Measurements from ENCODE around the gene EIF4H. TPM values are rescaled to one million over a fixed set of nuclear protein-coding genes. Genes with fewer than 3 reads are reported as not detected.
A peak's percentile ranks its signal among the peaks of the same experiment; 100 is the strongest.

The EIF4H gene
- total RNA-seq, 2 experiments from 2014 or later = 287 to 302 TPM

- ATAC-seq = no peak
- H3K9me3 Mint-ChIP-seq (ENCODE audit: insufficient read depth) = no peaks in the 10 kb centered on the region
- CTCF ChIA-PET = interaction anchor here (1.1 to 1.4 kb wide), 2 partner anchors 20 to 24 kb away, joined by 3 read pairs; partner anchors contain the start of gene LAT2
- peak overlapping the region; percentile 77 for H3K27ac Mint-ChIP-seq
- peaks cover 39% of the 10 kb centered on the region for H3K4me1 Mint-ChIP-seq (ENCODE audit: low read depth)
- no peak overlapping the region for H3K4me3 Mint-ChIP-seq
- POLR2A ChIA-PET = no interaction called here
- H3K27me3 Mint-ChIP-seq (ENCODE audit: low read depth) = no peaks in the 10 kb centered on the region
- peaks cover 52% of the 10 kb centered on the region for H3K36me3 Mint-ChIP-seq (ENCODE audit: low read depth)
- DNase-seq = no peak
Measured at GRCh38 chr7:74230446-74231231, 56.5 kb downstream of the EIF4H start.

- H3K4me1 Mint-ChIP-seq (ENCODE audit: low read depth) = peaks cover 43% of the 10 kb centered on the region
- peak; percentile 43 for ATAC-seq
- H3K27ac Mint-ChIP-seq = peak overlapping the region; percentile 77
- H3K4me3 Mint-ChIP-seq = no peak overlapping the region
- ChIA-PET CTCF (interaction anchor here (1.1 to 1.4 kb wide), 2 partner anchors 21 to 25 kb away, joined by 3 read pairs; partner anchors contain the start of gene LAT2), POLR2A (no interaction called here)
- H3K27me3 Mint-ChIP-seq (ENCODE audit: low read depth) = no peaks in the 10 kb centered on the region
- peak; percentile 38 for DNase-seq
- no peaks in the 10 kb centered on the region for H3K9me3 Mint-ChIP-seq (ENCODE audit: insufficient read depth)
- peaks cover 53% of the 10 kb centered on the region for H3K36me3 Mint-ChIP-seq (ENCODE audit: low read depth)
Measured at GRCh38 chr7:74231232-74231590, 57.1 kb downstream of the EIF4H start.

- Mint-ChIP-seq H3K27me3 (ENCODE audit: low read depth) (no peaks in the 10 kb centered on the region), H3K4me3 (no peak overlapping the region), H3K36me3 (ENCODE audit: low read depth) (peaks cover 67% of the 10 kb centered on the region), H3K27ac (no peak overlapping the region), H3K4me1 (ENCODE audit: low read depth) (peaks cover 53% of the 10 kb centered on the region), H3K9me3 (ENCODE audit: insufficient read depth) (no peaks in the 10 kb centered on the region)
- DNase-seq (no peak), ATAC-seq (no peak)
- CTCF ChIA-PET = no interaction called here
- POLR2A ChIA-PET = no interaction called here
Measured at GRCh38 chr7:74233655-74234285, 59.6 kb downstream of the EIF4H start.

- Mint-ChIP-seq H3K9me3 (ENCODE audit: insufficient read depth) (no peaks in the 10 kb centered on the region), H3K4me3 (no peak overlapping the region), H3K27ac (no peak overlapping the region), H3K36me3 (ENCODE audit: low read depth) (peaks cover 67% of the 10 kb centered on the region), H3K4me1 (ENCODE audit: low read depth) (peaks cover 47% of the 10 kb centered on the region), H3K27me3 (ENCODE audit: low read depth) (no peaks in the 10 kb centered on the region)
- CTCF ChIA-PET = interaction anchor here (1.6 kb wide), 1 partner anchor 29 kb away, joined by 9 read pairs; no protein-coding TSS in a partner anchor
- POLR2A ChIA-PET = no interaction called here
- DNase-seq (no peak), ATAC-seq (no peak)
Measured at GRCh38 chr7:74235518-74236268, 61.5 kb downstream of the EIF4H start.

- ATAC-seq = peak; percentile 77
Measured at GRCh38 chr7:74236284-74236683, 62.1 kb downstream of the EIF4H start.

GRCh38 chr7:74240482-74240881, 66.3 kb downstream of the EIF4H start:
- Mint-ChIP-seq H3K4me1 (ENCODE audit: low read depth) (peaks cover 32% of the 10 kb centered on the region), H3K9me3 (ENCODE audit: insufficient read depth) (no peaks in the 10 kb centered on the region), H3K36me3 (ENCODE audit: low read depth) (peaks cover 64% of the 10 kb centered on the region), H3K4me3 (no peak overlapping the region), H3K27ac (no peak overlapping the region), H3K27me3 (ENCODE audit: low read depth) (no peaks in the 10 kb centered on the region)
- CTCF ChIA-PET = no interaction called here
- POLR2A ChIA-PET = no interaction called here
- DNase-seq (no peak), ATAC-seq (no peak)

More at GRCh38 chr7:74236284-74236683, 62.1 kb downstream of the EIF4H start:
- H3K4me1 Mint-ChIP-seq (ENCODE audit: low read depth) = peaks cover 42% of the 10 kb centered on the region
- no peaks in the 10 kb centered on the region for H3K9me3 Mint-ChIP-seq (ENCODE audit: insufficient read depth)
- H3K27ac Mint-ChIP-seq = peak overlapping the region; percentile 43
- ChIA-PET POLR2A (no interaction called here), CTCF (interaction anchor here (1.6 kb wide), 1 partner anchor 30 kb away, joined by 9 read pairs; no protein-coding TSS in a partner anchor)
- H3K36me3 Mint-ChIP-seq (ENCODE audit: low read depth) = peaks cover 64% of the 10 kb centered on the region
- DNase-seq = peak; percentile 69
- no peaks in the 10 kb centered on the region for H3K27me3 Mint-ChIP-seq (ENCODE audit: low read depth)
- H3K4me3 Mint-ChIP-seq = no peak overlapping the region

GRCh38 chr7:74242122-74242443, 67.9 kb downstream of the EIF4H start:
- CTCF ChIA-PET = interaction anchor here (1.1 to 1.7 kb wide), 2 partner anchors 35 to 49 kb away, joined by 3 to 8 read pairs; no protein-coding TSS in a partner anchor
- no peak for ATAC-seq
- Mint-ChIP-seq H3K4me1 (ENCODE audit: low read depth) (peaks cover 24% of the 10 kb centered on the region), H3K36me3 (ENCODE audit: low read depth) (peaks cover 60% of the 10 kb centered on the region), H3K27me3 (ENCODE audit: low read depth) (no peaks in the 10 kb centered on the region), H3K27ac (no peak overlapping the region), H3K4me3 (no peak overlapping the region), H3K9me3 (ENCODE audit: insufficient read depth) (no peaks in the 10 kb centered on the region)
- POLR2A ChIA-PET = no interaction called here
- no peak for DNase-seq

GRCh38 chr7:74246497-74246896, 72.3 kb downstream of the EIF4H start:
- Mint-ChIP-seq H3K27me3 (ENCODE audit: low read depth) (no peaks in the 10 kb centered on the region), H3K27ac (no peak overlapping the region), H3K9me3 (ENCODE audit: insufficient read depth) (no peaks in the 10 kb centered on the region), H3K4me1 (ENCODE audit: low read depth) (peaks cover 37% of the 10 kb centered on the region), H3K36me3 (ENCODE audit: low read depth) (peaks cover 57% of the 10 kb centered on the region), H3K4me3 (no peak overlapping the region)
- no peak for ATAC-seq
- POLR2A ChIA-PET = no interaction called here
- DNase-seq = no peak
- CTCF ChIA-PET = no interaction called here

Small RNA genes lying within 50 kb of the gene (microRNA-seq; reads per million reads assigned to microRNA genes)
- 1,330 reads per million, percentile 83 among the genes with 10 or more reads in this experiment for gene MIR590

Other genes with a start within 250 kb of the EIF4H start
- gene ELN, start 146.2 kb upstream of the EIF4H start, total RNA-seq = not detected
- gene LIMK1, start 90.6 kb upstream of the EIF4H start, total RNA-seq = 10 to 100 TPM; 33.5 to 37.6 TPM
- 10 to 100 TPM; 31.7 to 31.8 TPM for gene LAT2, start 35.6 kb downstream of the EIF4H start, total RNA-seq
- 10 to 100 TPM; 69.5 to 76.5 TPM for gene RFC2, start 80.0 kb downstream of the EIF4H start, total RNA-seq
- gene CLIP2, start 115.1 kb downstream of the EIF4H start, total RNA-seq = 1 to 10 TPM; 1.5 to 1.7 TPM

Data from activated CD8-positive, alpha-beta T cell treated with anti-CD3 and anti-CD28 coated beads, Interleukin-2, amount 10 ng/mL, durations not matched to agents 7 days and 5 days (primary cell).